ENCODE measurements around the gene ASTL. TPM values are rescaled to one million over a fixed set of nuclear protein-coding genes. Genes with fewer than 3 reads are reported as not detected.

ASTL gene
- total RNA-seq, 1 donor from 2014 or later: not detected

DNA sequence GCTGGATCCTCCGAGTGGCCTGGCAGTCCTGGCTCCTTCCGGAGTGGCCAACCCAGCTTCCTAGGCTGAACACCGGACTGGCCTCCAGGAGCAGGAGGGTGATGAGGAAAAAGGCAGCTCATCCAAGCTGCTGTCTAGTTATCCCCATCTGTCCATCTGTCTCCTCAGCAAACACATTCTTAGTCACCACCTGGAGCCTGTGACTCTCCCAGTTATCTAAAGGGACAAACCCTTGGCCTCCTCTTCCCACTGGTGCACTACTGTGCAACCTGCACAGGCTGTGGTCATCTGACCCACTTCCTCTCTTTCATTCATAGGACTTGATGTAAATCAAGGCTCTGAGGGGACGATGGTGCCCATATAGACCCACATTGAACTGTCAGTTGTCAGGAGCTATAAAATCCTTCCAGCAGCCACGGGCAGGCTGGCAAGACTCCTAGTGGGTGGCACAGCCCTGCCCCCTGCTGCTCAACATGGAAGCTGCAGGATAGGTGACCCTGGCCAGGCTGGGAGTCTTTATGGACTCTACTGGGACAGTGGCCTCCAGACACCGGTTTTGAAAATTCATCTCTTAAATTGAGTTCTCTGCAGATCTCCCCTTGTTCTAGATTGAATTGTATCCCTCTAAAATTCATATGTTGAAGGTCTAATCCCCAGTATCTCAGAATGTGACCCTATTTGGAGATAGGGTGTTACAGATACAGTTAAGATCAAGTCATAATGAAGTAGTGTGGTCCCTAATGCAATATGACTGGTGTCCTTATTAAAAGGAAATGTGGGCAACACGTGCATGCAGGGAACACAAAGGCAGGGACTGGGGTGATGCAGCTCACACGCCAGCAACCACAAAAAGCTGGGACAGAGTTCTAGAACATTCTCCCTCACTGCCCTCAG lies 36.2 kb upstream of the ASTL start:
- TF ChIP-seq, protein P1, sequence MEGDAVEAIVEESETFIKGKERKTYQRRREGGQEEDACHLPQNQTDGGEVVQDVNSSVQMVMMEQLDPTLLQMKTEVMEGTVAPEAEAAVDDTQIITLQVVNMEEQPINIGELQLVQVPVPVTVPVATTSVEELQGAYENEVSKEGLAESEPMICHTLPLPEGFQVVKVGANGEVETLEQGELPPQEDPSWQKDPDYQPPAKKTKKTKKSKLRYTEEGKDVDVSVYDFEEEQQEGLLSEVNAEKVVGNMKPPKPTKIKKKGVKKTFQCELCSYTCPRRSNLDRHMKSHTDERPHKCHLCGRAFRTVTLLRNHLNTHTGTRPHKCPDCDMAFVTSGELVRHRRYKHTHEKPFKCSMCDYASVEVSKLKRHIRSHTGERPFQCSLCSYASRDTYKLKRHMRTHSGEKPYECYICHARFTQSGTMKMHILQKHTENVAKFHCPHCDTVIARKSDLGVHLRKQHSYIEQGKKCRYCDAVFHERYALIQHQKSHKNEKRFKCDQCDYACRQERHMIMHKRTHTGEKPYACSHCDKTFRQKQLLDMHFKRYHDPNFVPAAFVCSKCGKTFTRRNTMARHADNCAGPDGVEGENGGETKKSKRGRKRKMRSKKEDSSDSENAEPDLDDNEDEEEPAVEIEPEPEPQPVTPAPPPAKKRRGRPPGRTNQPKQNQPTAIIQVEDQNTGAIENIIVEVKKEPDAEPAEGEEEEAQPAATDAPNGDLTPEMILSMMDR (IDR thresholded peaks at IDR 0.05; ENCODE audit: insufficient read depth, low read length, poor library complexity, severe bottlenecking): peak; percentile 99
- H3K27me3 ChIP-seq (ENCODE audit: control insufficient read depth, insufficient read depth, low read length): no peaks in the 10 kb centered on the region
- H3K4me3 ChIP-seq (ENCODE audit: low read depth, low read length): no peak overlapping the region
- DNase-seq (ENCODE audit: low read depth): peak; percentile 12
- no peaks in the 10 kb centered on the region for H3K36me3 ChIP-seq (ENCODE audit: control insufficient read depth, insufficient read depth, low read length)

DNA sequence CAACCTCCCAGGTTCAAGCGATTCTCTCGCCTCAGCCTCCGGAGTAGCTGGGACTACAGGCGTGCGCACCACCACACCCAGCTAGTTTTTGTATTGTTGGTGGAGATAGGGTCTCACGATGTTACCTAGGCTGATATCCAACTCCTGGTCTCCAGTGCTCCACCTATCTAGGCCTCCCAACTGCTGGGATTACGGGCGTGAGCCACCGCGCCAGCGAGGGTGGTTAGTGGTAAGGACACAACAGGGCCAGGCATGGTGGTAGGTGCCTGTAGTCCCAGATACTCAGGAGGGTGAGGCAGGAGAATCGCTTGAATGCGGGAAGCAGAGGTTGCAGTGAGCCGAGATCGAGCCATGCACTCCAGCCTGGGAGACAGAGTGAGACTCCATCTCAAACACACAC lies 33.5 kb upstream of the ASTL start:
- no peaks in the 10 kb centered on the region for H3K36me3 ChIP-seq (ENCODE audit: control insufficient read depth, insufficient read depth, low read length)
- TF ChIP-seq, protein P1 (IDR thresholded peaks at IDR 0.05; ENCODE audit: insufficient read depth, low read length, poor library complexity, severe bottlenecking): no peak
- no peak for DNase-seq (ENCODE audit: low read depth)
- H3K27me3 ChIP-seq (ENCODE audit: control insufficient read depth, insufficient read depth, low read length): no peaks in the 10 kb centered on the region
- no peak overlapping the region for H3K4me3 ChIP-seq (ENCODE audit: low read depth, low read length)

DNA sequence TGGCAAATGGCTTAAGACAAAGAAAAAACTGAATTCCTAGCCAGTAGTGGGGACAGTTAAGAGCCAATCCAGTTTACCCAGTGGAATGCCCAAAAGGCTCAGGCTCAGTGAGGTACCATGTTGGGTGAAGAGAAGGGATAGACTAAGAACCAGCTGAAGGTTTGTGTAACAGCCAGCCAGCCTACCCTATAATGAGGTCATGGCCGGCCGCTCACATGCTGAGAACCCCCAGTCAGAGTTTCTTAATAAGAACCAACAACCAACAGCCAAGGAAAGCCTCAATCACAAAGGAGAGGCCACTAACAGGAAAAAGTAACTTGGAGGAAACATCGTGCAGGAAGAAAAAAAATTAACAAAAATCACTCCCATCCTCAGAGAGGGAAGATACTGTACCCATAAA lies 32.3 kb upstream of the ASTL start:
- no peak overlapping the region for H3K4me3 ChIP-seq (ENCODE audit: low read depth, low read length)
- no peaks in the 10 kb centered on the region for H3K27me3 ChIP-seq (ENCODE audit: control insufficient read depth, insufficient read depth, low read length)
- DNase-seq (ENCODE audit: low read depth): no peak
- H3K36me3 ChIP-seq (ENCODE audit: control insufficient read depth, insufficient read depth, low read length): no peaks in the 10 kb centered on the region
- TF ChIP-seq, protein P1 (IDR thresholded peaks at IDR 0.05; ENCODE audit: insufficient read depth, low read length, poor library complexity, severe bottlenecking): no peak

DNA sequence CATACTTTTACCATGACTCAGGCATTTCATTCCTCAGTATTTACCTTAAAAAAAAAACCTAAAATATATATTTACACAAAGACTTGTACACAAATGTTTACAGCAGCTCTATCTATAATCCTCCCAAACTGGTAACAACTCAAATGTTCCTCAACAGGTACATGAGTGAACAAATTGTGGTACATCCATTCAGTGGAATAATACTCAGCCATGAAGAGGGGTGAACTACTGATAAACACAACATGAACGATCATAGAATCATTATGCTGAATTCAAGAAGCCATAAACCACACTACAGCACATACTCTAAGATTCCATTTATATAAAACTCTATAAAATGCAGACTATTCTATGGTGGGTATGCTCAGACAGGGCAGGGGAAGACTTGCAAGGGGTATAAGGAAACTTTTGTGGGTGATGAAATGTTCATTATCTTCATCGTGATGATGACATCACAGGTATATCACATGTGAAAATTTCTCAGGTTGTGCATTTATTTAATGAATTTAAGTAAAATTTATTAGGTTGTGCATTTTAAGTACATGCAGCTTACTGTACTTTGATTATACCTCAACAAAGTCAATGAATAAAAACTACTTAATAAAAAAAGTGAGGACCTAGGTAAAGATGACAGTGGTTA lies 31.7 kb upstream of the ASTL start:
- H3K36me3 ChIP-seq (ENCODE audit: control insufficient read depth, insufficient read depth, low read length): no peaks in the 10 kb centered on the region
- no peaks in the 10 kb centered on the region for H3K27me3 ChIP-seq (ENCODE audit: control insufficient read depth, insufficient read depth, low read length)

DNA sequence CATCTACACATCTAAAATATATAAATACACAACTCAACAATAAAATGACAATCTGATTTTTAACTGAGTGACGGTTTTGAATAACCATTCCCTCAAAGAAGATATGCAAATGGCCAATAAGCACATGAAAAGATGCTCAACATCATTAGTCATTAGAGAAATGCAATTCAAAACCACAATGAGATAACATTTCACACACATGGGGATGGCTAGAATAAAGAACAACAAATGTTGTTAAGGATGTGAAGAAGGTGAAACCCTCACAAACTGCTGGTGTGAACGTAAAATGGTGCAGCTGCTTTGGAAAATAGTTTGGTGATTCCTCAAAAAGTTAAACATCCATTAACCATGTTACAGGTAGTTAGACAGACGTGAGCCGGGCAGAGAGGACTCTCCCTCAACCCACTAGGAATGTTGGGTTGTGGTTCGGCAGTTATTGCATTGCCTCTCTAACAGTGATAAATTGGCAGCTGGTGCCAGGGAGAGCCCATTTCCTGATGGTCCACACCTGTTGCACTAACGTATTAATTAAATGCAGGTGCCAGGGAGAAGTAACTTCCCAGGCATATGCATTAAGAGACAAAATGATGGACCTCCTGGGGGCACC lies 29.2 kb upstream of the ASTL start:
- no peaks in the 10 kb centered on the region for H3K27me3 ChIP-seq (ENCODE audit: control insufficient read depth, insufficient read depth, low read length)
- DNase-seq (ENCODE audit: low read depth): no peak
- no peaks in the 10 kb centered on the region for H3K36me3 ChIP-seq (ENCODE audit: control insufficient read depth, insufficient read depth, low read length)
- TF ChIP-seq, protein P1 (IDR thresholded peaks at IDR 0.05; ENCODE audit: insufficient read depth, low read length, poor library complexity, severe bottlenecking): no peak
- H3K4me3 ChIP-seq (ENCODE audit: low read depth, low read length): no peak overlapping the region

More for the DNA sequence above, 31.7 kb upstream of the ASTL start:
- TF ChIP-seq, protein P1 (IDR thresholded peaks at IDR 0.05; ENCODE audit: insufficient read depth, low read length, poor library complexity, severe bottlenecking): no peak
- no peak overlapping the region for H3K4me3 ChIP-seq (ENCODE audit: low read depth, low read length)
- no peak for DNase-seq (ENCODE audit: low read depth)

All from kidney epithelial cell (primary cell).